NCI-H748 (cell line): ENCODE data around the gene SURF4.
A peak's percentile ranks its signal among the peaks of the same experiment; 100 is the strongest.
"Not testable (repeated sequence)": the region's sequence is repeated elsewhere in the genome, so short reads cannot be mapped to it uniquely, and the experiment has no call there.

Source experiments
- DNase-seq: peaks from one replicate; lab custom pipeline; 2025; ENCODE audit not compliant: unreplicated experiment; lab: John Stamatoyannopoulos, UW

The SURF4 gene

GRCh38 chr9:133397895-133398294 is 22.0 kb upstream of the SURF4 start:
- DNase-seq = no peak

GRCh38 chr9:133397370-133397769 is 21.5 kb upstream of the SURF4 start:
- no peak for DNase-seq

GRCh38 chr9:133396952-133397351 is 21.1 kb upstream of the SURF4 start:
- no peak for DNase-seq

- no peak for DNase-seq
These were observed 18.9 kb upstream of the SURF4 start for GRCh38 chr9:133394687-133395271.

GRCh38 chr9:133393399-133393798 is 17.5 kb upstream of the SURF4 start:
- DNase-seq = no peak

GRCh38 chr9:133392308-133392707 is 16.4 kb upstream of the SURF4 start:
- DNase-seq = not testable (repeated sequence)

- not testable (repeated sequence) for DNase-seq
These were observed 15.6 kb upstream of the SURF4 start for GRCh38 chr9:133391449-133391848.

GRCh38 chr9:133390713-133391112 is 14.9 kb upstream of the SURF4 start:
- DNase-seq = no peak

GRCh38 chr9:133389562-133389961 is 13.7 kb upstream of the SURF4 start:
- no peak for DNase-seq

- no peak for DNase-seq
These were observed 13.2 kb upstream of the SURF4 start for GRCh38 chr9:133389025-133389557.

- DNase-seq = no peak
These were observed 11.8 kb upstream of the SURF4 start for GRCh38 chr9:133387680-133388079.

GRCh38 chr9:133386338-133386737 is 10.5 kb upstream of the SURF4 start:
- no peak for DNase-seq

GRCh38 chr9:133385452-133385851 is 9.6 kb upstream of the SURF4 start:
- DNase-seq = no peak

- no peak for DNase-seq
These were observed 9.0 kb upstream of the SURF4 start for GRCh38 chr9:133384736-133385321.

- DNase-seq = no peak
These were observed 7.6 kb upstream of the SURF4 start for GRCh38 chr9:133383438-133383837.

- no peak for DNase-seq
These were observed 6.8 kb upstream of the SURF4 start for GRCh38 chr9:133382507-133383141.

- no peak for DNase-seq
These were observed 4.9 kb upstream of the SURF4 start for GRCh38 chr9:133380734-133381133.

- DNase-seq = no peak
These were observed 3.6 kb upstream of the SURF4 start for GRCh38 chr9:133379153-133380086.

- DNase-seq = peak; percentile 19
These were observed 2.6 kb upstream of the SURF4 start for GRCh38 chr9:133378408-133378962.

- DNase-seq = peak; percentile 30
These were observed 1.9 kb upstream of the SURF4 start for GRCh38 chr9:133377721-133378216.

GRCh38 chr9:133377280-133377679 is 1.4 kb upstream of the SURF4 start:
- DNase-seq = not testable (repeated sequence)
